H9 (cell line): ENCODE data around the gene CDC37. TPM values are rescaled to one million over a fixed set of nuclear protein-coding genes. Genes with fewer than 3 reads are reported as not detected.

ENCODE experiments used
- DNase-seq: peaks from one replicate; pipeline ENCODE4 v3.0.0-alpha.2; 2017
- H2AFZ ChIP-seq: one replicate; pipeline ENCODE4 v1.6.1; 2013; ENCODE audit warnings: mild to moderate bottlenecking, low read length, control low read depth, moderate library complexity
- H2AK5ac ChIP-seq: 2 replicates; pipeline ENCODE4 v1.6.1; 2013; ENCODE audit warnings: low read length, control low read depth, mixed read lengths; ENCODE audit not compliant: insufficient read length
- H2BK120ac ChIP-seq: one replicate; pipeline ENCODE4 v1.6.1; 2013; ENCODE audit warnings: low read depth, mild to moderate bottlenecking, low read length, control low read depth, inconsistent platforms; ENCODE audit not compliant: poor library complexity, severe bottlenecking
- H2BK12ac ChIP-seq: 2 replicates; pipeline ENCODE4 v1.6.1; 2013; ENCODE audit warnings: low read length, control low read depth, mixed read lengths, low read depth; ENCODE audit not compliant: insufficient read length
- H2BK15ac ChIP-seq: 2 replicates; pipeline ENCODE4 v1.6.1; 2013; ENCODE audit warnings: low read depth, low read length, control low read depth
- H2BK20ac ChIP-seq: one replicate; pipeline ENCODE4 v1.6.1; 2013; ENCODE audit warnings: low read depth, mild to moderate bottlenecking, low read length, control low read depth, inconsistent platforms; ENCODE audit not compliant: poor library complexity, severe bottlenecking
- H2BK5ac ChIP-seq: 2 replicates; pipeline ENCODE4 v1.6.1; 2013; ENCODE audit warnings: low read length, control low read depth, mixed read lengths; ENCODE audit not compliant: insufficient read length
- H3K14ac ChIP-seq: 2 replicates; pipeline ENCODE4 v1.6.1; 2013; ENCODE audit warnings: low read length, control low read depth; ENCODE audit not compliant: insufficient read depth
- H3K18ac ChIP-seq: 2 replicates; pipeline ENCODE4 v1.6.1; 2013; ENCODE audit warnings: low read depth, mild to moderate bottlenecking, mixed read lengths, low read length, control low read depth; ENCODE audit not compliant: insufficient read length
- H3K23ac ChIP-seq: 2 replicates; pipeline ENCODE4 v1.6.1; 2013; ENCODE audit warnings: low read length, control low read depth, mixed read lengths, low read depth; ENCODE audit not compliant: insufficient read length
- H3K23me2 ChIP-seq: 2 replicates; pipeline ENCODE4 v1.6.1; 2013; ENCODE audit warnings: low read depth, mild to moderate bottlenecking, mixed read lengths, low read length, control low read depth; ENCODE audit not compliant: insufficient read length, poor library complexity, severe bottlenecking
- H3K27ac ChIP-seq: 2 replicates; pipeline ENCODE4 v1.5.1; 2013; ENCODE audit warnings: low read length, control low read depth, mixed read lengths, low read depth; ENCODE audit not compliant: insufficient read length
- H3K27me3 ChIP-seq: 2 replicates; pipeline ENCODE4 v1.6.1; 2013; ENCODE audit warnings: low read length, control low read depth, inconsistent platforms; ENCODE audit not compliant: insufficient read depth
- H3K4ac ChIP-seq: 2 replicates; pipeline ENCODE4 v1.6.1; 2013; ENCODE audit warnings: low read depth, mild to moderate bottlenecking, control low read depth, inconsistent platforms, low read length, moderate library complexity
- H3K4me1 ChIP-seq: 2 replicates; pipeline ENCODE4 v1.6.1; 2013; ENCODE audit warnings: low read length, control low read depth, inconsistent platforms; ENCODE audit not compliant: insufficient read depth
- H3K4me2 ChIP-seq: 2 replicates; pipeline ENCODE4 v1.6.1; 2013; ENCODE audit warnings: low read length, control low read depth, mixed read lengths; ENCODE audit not compliant: insufficient read length, insufficient read depth
- H3K56ac ChIP-seq: 2 replicates; pipeline ENCODE4 v1.6.1; 2013; ENCODE audit warnings: low read depth, mild to moderate bottlenecking, mixed read lengths, low read length, control low read depth; ENCODE audit not compliant: insufficient read length
- H3K79me1 ChIP-seq: 2 replicates; pipeline ENCODE4 v1.6.1; 2013; ENCODE audit warnings: low read depth, mild to moderate bottlenecking, moderate library complexity, low read length, control low read depth, inconsistent platforms; ENCODE audit not compliant: insufficient read depth, poor library complexity, severe bottlenecking
- H3K79me2 ChIP-seq: 2 replicates; pipeline ENCODE4 v1.6.1; 2013; ENCODE audit warnings: low read length, control low read depth, inconsistent platforms; ENCODE audit not compliant: insufficient read depth
- H3K9ac ChIP-seq: 2 replicates; pipeline ENCODE4 v1.6.1; 2013; ENCODE audit warnings: low read length, control low read depth, mixed read lengths; ENCODE audit not compliant: insufficient read length; ENCODE audit errors: extremely low read depth
- H3K9me3 ChIP-seq: one replicate; pipeline ENCODE4 v1.6.1; 2013; ENCODE audit warnings: low read depth, low read length, inconsistent platforms; ENCODE audit not compliant: control insufficient read depth
- H3T11ph ChIP-seq: one replicate; pipeline ENCODE4 v1.6.1; 2013; ENCODE audit warnings: mild to moderate bottlenecking, low read length, control low read depth, inconsistent platforms
- H4K20me1 ChIP-seq: one replicate; pipeline ENCODE4 v1.6.1; 2013; ENCODE audit not compliant: control insufficient read depth, insufficient read length, insufficient read depth
- H4K5ac ChIP-seq: 2 replicates; pipeline ENCODE4 v1.6.1; 2013; ENCODE audit warnings: low read depth, mild to moderate bottlenecking, mixed read lengths, low read length, control low read depth; ENCODE audit not compliant: insufficient read length
- H4K8ac ChIP-seq: replicated peaks from 2 replicates; pipeline ENCODE4 v1.6.1; 2013; ENCODE audit warnings: low read length, control low read depth, mixed read lengths, low read depth; ENCODE audit not compliant: insufficient read length
- H4K91ac ChIP-seq: 2 replicates; pipeline ENCODE4 v1.6.1; 2013; ENCODE audit warnings: low read depth, mild to moderate bottlenecking, moderate library complexity, mixed read lengths, low read length, control low read depth; ENCODE audit not compliant: insufficient read length
- H3K27ac Mint-ChIP-seq, 3 experiments: 2 replicates in 2 of 3; 3 replicates in 1 of 3; pipeline ENCODE4 v1.8.0; 2020 to 2021; ENCODE audit warnings: mixed read lengths in 3 of 3, mild to moderate bottlenecking in 1 of 3, moderate library complexity in 1 of 3
- H3K27me3 Mint-ChIP-seq: 2 replicates; pipeline ENCODE4 v1.8.0; 2021; ENCODE audit warnings: low read depth, mild to moderate bottlenecking, moderate library complexity, mixed read lengths
- H3K36me3 Mint-ChIP-seq, 3 experiments: 2 replicates in 2 of 3; 3 replicates in 1 of 3; pipeline ENCODE4 v1.8.0; 2020 to 2021; ENCODE audit warnings: low read depth in 3 of 3, mixed read lengths in 3 of 3; ENCODE audit not compliant: insufficient read depth in 1 of 3
- H3K4me1 Mint-ChIP-seq, 2 experiments: 2 replicates each; pipeline ENCODE4 v1.8.0; 2020; ENCODE audit warnings: mixed read lengths in 2 of 2
- H3K4me3 Mint-ChIP-seq, 2 experiments: 2 replicates in 1 of 2; 3 replicates in 1 of 2; pipeline ENCODE4 v1.8.0; 2020 to 2021; ENCODE audit warnings: mild to moderate bottlenecking in 2 of 2, mixed read lengths in 2 of 2, moderate library complexity in 1 of 2
- H3K9me3 Mint-ChIP-seq, 2 experiments: 2 replicates in 1 of 2; 3 replicates in 1 of 2; pipeline ENCODE4 v1.8.0; 2020; ENCODE audit warnings: mild to moderate bottlenecking in 2 of 2, mixed read lengths in 2 of 2, moderate library complexity in 1 of 2
- WGBS: extraction: QIAGEN DNeasy Blood & Tissue Kit; methylation state at CpG from one replicate; pipeline ENCODE4 v1.1.7; 2013; ENCODE audit warnings: missing lambda C conversion rate, low lambda C conversion rate, mixed read lengths; ENCODE audit not compliant: insufficient read length; ENCODE audit errors: extremely low coverage; 5-methylcytosine and 5-hydroxymethylcytosine counted together
- total RNA-seq: library from RNA; stranded (reverse); gene quantifications from 2 replicates; pipeline ENCODE4 v1.2.1, GENCODE V29; 2021
- TF ChIP-seq, protein P1 (sequence below): fragments of 200-600 bp; sonication (generic); conservative IDR thresholded peaks from 3 replicates; pipeline ENCODE4 v1.8.0; 2021; ENCODE audit warnings: antibody characterized with exemption, mild to moderate bottlenecking

CDC37 gene
- total RNA-seq, 1 experiment from 2014 or later = 155 TPM

DNA sequence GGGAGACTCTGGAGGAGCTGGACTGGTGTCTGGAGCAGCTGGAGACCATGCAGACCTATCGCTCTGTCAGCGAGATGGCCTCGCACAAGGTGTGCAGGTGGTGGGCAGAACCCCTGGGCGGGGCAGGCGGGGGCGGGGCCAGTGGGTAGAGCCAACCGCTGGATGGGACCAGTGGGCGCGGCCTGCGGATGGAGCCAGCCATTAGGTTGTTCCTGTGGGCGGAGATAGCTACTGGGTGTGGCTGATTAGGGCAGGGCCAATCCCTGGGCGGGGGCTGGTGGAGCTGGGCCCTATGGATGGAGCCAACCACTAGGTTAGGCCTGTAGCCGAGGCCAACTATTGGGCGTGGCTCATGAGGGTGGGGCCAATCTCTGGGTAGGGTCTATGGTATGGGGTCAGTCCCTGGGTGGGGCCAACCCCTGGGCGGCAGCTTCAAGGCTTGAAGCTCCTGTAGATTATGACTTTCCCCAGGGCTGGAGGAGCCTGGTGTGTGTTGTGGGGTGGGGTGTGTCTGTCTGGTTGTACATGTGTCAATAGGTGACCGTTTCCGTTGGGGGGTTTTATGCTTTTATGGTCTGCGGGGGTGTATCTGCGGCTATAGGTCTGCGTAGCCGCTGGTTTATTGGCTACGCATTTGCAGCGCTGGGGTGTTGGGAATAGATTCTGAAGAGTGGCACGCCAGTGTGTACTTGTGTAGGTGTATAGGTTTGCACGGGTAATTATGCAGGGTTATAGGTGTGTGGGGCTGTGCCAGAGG, 47.7 kb upstream of the CDC37 start:
- Histone ChIP-seq H3K4ac (no peak overlapping the region), H2BK12ac (no peak overlapping the region), H2BK5ac (no peak overlapping the region), H4K5ac (no peak overlapping the region), H3K79me2 (no peaks in the 10 kb centered on the region), H3K23ac (no peak overlapping the region), H3K4me2 (no peak overlapping the region), H3K9me3 (no peaks in the 10 kb centered on the region), H3K27me3 (no peaks in the 10 kb centered on the region), H2BK15ac (no peak overlapping the region), H2BK20ac (no peak overlapping the region), H4K91ac (no peak overlapping the region), H3K27ac (no peak overlapping the region), H2AK5ac (no peak overlapping the region), H3K9ac (no peak overlapping the region), H3K18ac (no peak overlapping the region), H4K20me1 (no peaks in the 10 kb centered on the region), H2AFZ (no peak overlapping the region), H3K23me2 (no peaks in the 10 kb centered on the region), H3K79me1 (no peaks in the 10 kb centered on the region), H3K56ac (no peak overlapping the region), H3K4me1 (no peaks in the 10 kb centered on the region), H4K8ac (no peak overlapping the region), H2BK120ac (no peak overlapping the region), H3K14ac (no peak overlapping the region), H3T11ph (no peak overlapping the region)
- peak; percentile 94 for DNase-seq
- no CpG with 5 or more reads among the region's 25 CpGs for WGBS
- TF ChIP-seq, protein P1, sequence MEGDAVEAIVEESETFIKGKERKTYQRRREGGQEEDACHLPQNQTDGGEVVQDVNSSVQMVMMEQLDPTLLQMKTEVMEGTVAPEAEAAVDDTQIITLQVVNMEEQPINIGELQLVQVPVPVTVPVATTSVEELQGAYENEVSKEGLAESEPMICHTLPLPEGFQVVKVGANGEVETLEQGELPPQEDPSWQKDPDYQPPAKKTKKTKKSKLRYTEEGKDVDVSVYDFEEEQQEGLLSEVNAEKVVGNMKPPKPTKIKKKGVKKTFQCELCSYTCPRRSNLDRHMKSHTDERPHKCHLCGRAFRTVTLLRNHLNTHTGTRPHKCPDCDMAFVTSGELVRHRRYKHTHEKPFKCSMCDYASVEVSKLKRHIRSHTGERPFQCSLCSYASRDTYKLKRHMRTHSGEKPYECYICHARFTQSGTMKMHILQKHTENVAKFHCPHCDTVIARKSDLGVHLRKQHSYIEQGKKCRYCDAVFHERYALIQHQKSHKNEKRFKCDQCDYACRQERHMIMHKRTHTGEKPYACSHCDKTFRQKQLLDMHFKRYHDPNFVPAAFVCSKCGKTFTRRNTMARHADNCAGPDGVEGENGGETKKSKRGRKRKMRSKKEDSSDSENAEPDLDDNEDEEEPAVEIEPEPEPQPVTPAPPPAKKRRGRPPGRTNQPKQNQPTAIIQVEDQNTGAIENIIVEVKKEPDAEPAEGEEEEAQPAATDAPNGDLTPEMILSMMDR = no peak
- H3K27me3 Mint-ChIP-seq = peaks cover 7% of the 10 kb centered on the region
- no peaks in the 10 kb centered on the region for H3K36me3 Mint-ChIP-seq
- H3K4me3 Mint-ChIP-seq = no peak overlapping the region; a peak in 1 of 5 replicates
- H3K9me3 Mint-ChIP-seq = no peaks in the 10 kb centered on the region
- H3K27ac Mint-ChIP-seq = peak overlapping the region in 1 of 3 experiments; percentile 76; a peak in 1 of 7 replicates
- H3K4me1 Mint-ChIP-seq = peaks cover 9 to 34% of the 10 kb centered on the region in 2 experiments
